SU-DHL-6 (cell line): ENCODE data around the gene PRLR.

ENCODE experiments used
- H2AFZ ChIP-seq: fragments of 200-600 bp; sonication (generic); 2 replicates; pipeline ENCODE4 v1.6.1; 2014; ENCODE audit warnings: low read depth, mild to moderate bottlenecking, moderate library complexity, mixed read lengths, antibody characterized with exemption, low read length; ENCODE audit not compliant: severe bottlenecking
- H3F3A ChIP-seq: fragments of 200-600 bp; shearing (Covaris generic); 2 replicates; pipeline ENCODE4 v1.6.0; 2016; ENCODE audit warnings: antibody characterized with exemption, mild to moderate bottlenecking; ENCODE audit not compliant: insufficient read depth
- H3K27ac ChIP-seq: fragments of 200-600 bp; sonication (generic); 2 replicates; pipeline ENCODE4 v1.5.1; 2016; ENCODE audit warnings: low read depth, mild to moderate bottlenecking, low read length, moderate library complexity, mixed read lengths
- H3K27me3 ChIP-seq: fragments of 200-600 bp; sonication (generic), shearing (Covaris generic); 2 replicates; pipeline ENCODE4 v1.6.0; 2014; ENCODE audit warnings: mild to moderate bottlenecking, low read length
- H3K36me3 ChIP-seq: fragments of 200-600 bp; sonication (generic); 2 replicates; pipeline ENCODE4 v1.6.1; 2014; ENCODE audit warnings: mild to moderate bottlenecking, low read length, mixed read lengths
- H3K4me2 ChIP-seq: fragments of 300-600, 200-600 bp; shearing (Covaris generic), sonication (generic); 2 replicates; pipeline ENCODE4 v1.6.0; 2014; ENCODE audit warnings: low read length, low read depth, mild to moderate bottlenecking; ENCODE audit not compliant: poor library complexity, severe bottlenecking
- H3K4me3 ChIP-seq: fragments of 200-600 bp; sonication (generic); 2 replicates; pipeline ENCODE4 v1.5.1; 2014; ENCODE audit warnings: antibody characterized with exemption, low read length, mild to moderate bottlenecking, mixed read lengths; ENCODE audit not compliant: insufficient read depth, poor library complexity, severe bottlenecking
- H3K79me2 ChIP-seq: fragments of 200-600 bp; sonication (generic); 2 replicates; pipeline ENCODE4 v1.6.1; 2014; ENCODE audit warnings: mild to moderate bottlenecking, low read length, moderate library complexity; ENCODE audit not compliant: insufficient read depth
- H3K9ac ChIP-seq: fragments of 200-600 bp; sonication (generic); 2 replicates; pipeline ENCODE4 v1.7.0; 2014; ENCODE audit warnings: mild to moderate bottlenecking, low read length
- H3K9me2 ChIP-seq: fragments of 200-600 bp; sonication (generic); replicated peaks from 2 replicates; pipeline ENCODE4 v1.6.1; 2014; ENCODE audit warnings: low read length; ENCODE audit not compliant: insufficient read depth
- H3K9me3 ChIP-seq: fragments of 200-600 bp; sonication (generic); 2 replicates; pipeline ENCODE4 v1.6.1; 2014; ENCODE audit warnings: low read length, mixed read lengths; ENCODE audit not compliant: insufficient read depth
- H4K20me1 ChIP-seq: fragments of 200-600 bp; sonication (generic); 2 replicates; pipeline ENCODE4 v1.6.1; 2014; ENCODE audit warnings: low read depth, mild to moderate bottlenecking, antibody characterized with exemption, low read length, moderate library complexity, mixed read lengths
- CTCF ChIP-seq: fragments of 200-600 bp; sonication (generic); IDR thresholded peaks from one replicate; pipeline ENCODE4 v1.5.1; 2017; ENCODE audit warnings: antibody characterized with exemption, mild to moderate bottlenecking, low read length, moderate library complexity; ENCODE audit not compliant: insufficient read depth, poor library complexity, severe bottlenecking
- EZH2phosphoT487 ChIP-seq: fragments of 200-600 bp; sonication (generic), shearing (Covaris generic); conservative IDR thresholded peaks from 2 replicates; pipeline ENCODE4 v1.6.1; 2018; ENCODE audit warnings: mild to moderate bottlenecking, antibody characterized with exemption, low read length, moderate library complexity, mixed read lengths

Gene PRLR

GRCh38 chr5:35052838-35053237, 177.4 kb downstream of the PRLR start:
- H3K27ac ChIP-seq = no peak overlapping the region
- H3K36me3 ChIP-seq = no peaks in the 10 kb centered on the region
- no peaks in the 10 kb centered on the region for H3K79me2 ChIP-seq
- H3K27me3 ChIP-seq = no peaks in the 10 kb centered on the region
- no peaks in the 10 kb centered on the region for H4K20me1 ChIP-seq
- no peak overlapping the region for H2AFZ ChIP-seq
- H3K4me3 ChIP-seq = no peak overlapping the region
- H3K9me2 ChIP-seq = no peaks in the 10 kb centered on the region
- H3K9me3 ChIP-seq = no peaks in the 10 kb centered on the region
- no peak overlapping the region for H3K9ac ChIP-seq
- no peak overlapping the region for H3K4me2 ChIP-seq
- TF ChIP-seq EZH2phosphoT487 (no peak), CTCF (no peak)
- H3F3A ChIP-seq = no peaks in the 10 kb centered on the region

- no peak overlapping the region for H3K4me3 ChIP-seq
- no peak overlapping the region for H3K27ac ChIP-seq
- no peaks in the 10 kb centered on the region for H3F3A ChIP-seq
- no peaks in the 10 kb centered on the region for H3K36me3 ChIP-seq
- H3K9ac ChIP-seq = no peak overlapping the region
- no peaks in the 10 kb centered on the region for H4K20me1 ChIP-seq
- TF ChIP-seq EZH2phosphoT487 (no peak), CTCF (no peak)
- H3K27me3 ChIP-seq = no peaks in the 10 kb centered on the region
- no peaks in the 10 kb centered on the region for H3K79me2 ChIP-seq
- H2AFZ ChIP-seq = no peak overlapping the region
- H3K4me2 ChIP-seq = no peak overlapping the region
- H3K9me3 ChIP-seq = no peaks in the 10 kb centered on the region
- H3K9me2 ChIP-seq = no peaks in the 10 kb centered on the region
Measured at GRCh38 chr5:35050541-35051126, 179.7 kb downstream of the PRLR start.

- Histone ChIP-seq H3K79me2 (no peaks in the 10 kb centered on the region), H3K9me2 (no peaks in the 10 kb centered on the region), H3K36me3 (no peaks in the 10 kb centered on the region), H3F3A (no peaks in the 10 kb centered on the region), H2AFZ (no peak overlapping the region), H3K9ac (no peak overlapping the region), H3K27me3 (no peaks in the 10 kb centered on the region), H3K4me3 (no peak overlapping the region), H3K4me2 (no peak overlapping the region), H3K27ac (no peak overlapping the region), H3K9me3 (no peaks in the 10 kb centered on the region), H4K20me1 (no peaks in the 10 kb centered on the region)
- no peak for TF ChIP-seq EZH2phosphoT487
- TF ChIP-seq CTCF = no peak
Measured at GRCh38 chr5:35048910-35049309, 181.4 kb downstream of the PRLR start.
